HG03045 (cell line): Measurements from ENCODE around the gene FAM228A.
"Not testable (repeated sequence)": the region's sequence is repeated elsewhere in the genome, so short reads cannot be mapped to it uniquely, and the experiment has no call there.

Source experiments
- ATAC-seq: cut with Tn5 transposase; IDR thresholded peaks from one replicate; pipeline ENCODE4 v1.9.1; 2021; ENCODE audit warnings: mild to moderate bottlenecking, moderate library complexity; ENCODE audit not compliant: unreplicated experiment

The FAM228A gene

GRCh38 chr2:24174851-24175277 is at the start of gene FAM228A:
TSS of gene FAM228A (plus strand) at chr2:24175053. CDS start at chr2:24175481, 428 bp downstream.
- no peak for ATAC-seq

GRCh38 chr2:24125956-24126355 is 48.9 kb upstream of the FAM228A start:
- no peak for ATAC-seq

- no peak for ATAC-seq
Observed at GRCh38 chr2:24132543-24132942, 42.3 kb upstream of the FAM228A start.

- ATAC-seq, result not testable (repeated sequence)
Observed at GRCh38 chr2:24140305-24140704, 34.5 kb upstream of the FAM228A start.

- no peak for ATAC-seq
Observed at GRCh38 chr2:24147364-24147763, 27.5 kb upstream of the FAM228A start.

GRCh38 chr2:24152413-24153197 is 22.2 kb upstream of the FAM228A start:
- ATAC-seq, result no peak

GRCh38 chr2:24153478-24153877 is 21.4 kb upstream of the FAM228A start:
- ATAC-seq, result no peak

- ATAC-seq, result no peak
Observed at GRCh38 chr2:24158131-24158530, 16.7 kb upstream of the FAM228A start.

- ATAC-seq, result no peak
Observed at GRCh38 chr2:24159708-24160107, 15.1 kb upstream of the FAM228A start.

GRCh38 chr2:24160761-24161160 is 14.1 kb upstream of the FAM228A start:
- no peak for ATAC-seq

GRCh38 chr2:24162494-24162893 is 12.4 kb upstream of the FAM228A start:
- ATAC-seq, result no peak

GRCh38 chr2:24163186-24163585 is 11.7 kb upstream of the FAM228A start:
- no peak for ATAC-seq

- ATAC-seq, result no peak
Observed at GRCh38 chr2:24163601-24164000, 11.3 kb upstream of the FAM228A start.

GRCh38 chr2:24164416-24164973 is 10.4 kb upstream of the FAM228A start:
- ATAC-seq, result no peak

- ATAC-seq, result no peak
Observed at GRCh38 chr2:24169023-24169422, 5.8 kb upstream of the FAM228A start.

GRCh38 chr2:24175631-24176187 is 856 bp downstream of the FAM228A start:
- ATAC-seq, result no peak

GRCh38 chr2:24176326-24176725 is 1.5 kb downstream of the FAM228A start:
- no peak for ATAC-seq

GRCh38 chr2:24179683-24180082 is 4.8 kb downstream of the FAM228A start:
- no peak for ATAC-seq

- ATAC-seq, result no peak
Observed at GRCh38 chr2:24181849-24182248, 7.0 kb downstream of the FAM228A start.

- no peak for ATAC-seq
Observed at GRCh38 chr2:24182507-24182906, 7.7 kb downstream of the FAM228A start.

- ATAC-seq, result no peak
Observed at GRCh38 chr2:24183366-24184069, 8.7 kb downstream of the FAM228A start.

GRCh38 chr2:24189551-24189950 is 14.7 kb downstream of the FAM228A start:
- no peak for ATAC-seq
